Activated CD4-positive, CD25-positive, alpha-beta regulatory T cell treated with anti-CD3 and anti-CD28 coated beads, Interleukin-2, amount 50 U/mL, for 72 hours (primary cell): ENCODE results near the gene LAT.

ENCODE experiments used
- DNase-seq: peaks from one replicate; pipeline ENCODE4 v3.0.0; 2021

Gene LAT

DNA sequence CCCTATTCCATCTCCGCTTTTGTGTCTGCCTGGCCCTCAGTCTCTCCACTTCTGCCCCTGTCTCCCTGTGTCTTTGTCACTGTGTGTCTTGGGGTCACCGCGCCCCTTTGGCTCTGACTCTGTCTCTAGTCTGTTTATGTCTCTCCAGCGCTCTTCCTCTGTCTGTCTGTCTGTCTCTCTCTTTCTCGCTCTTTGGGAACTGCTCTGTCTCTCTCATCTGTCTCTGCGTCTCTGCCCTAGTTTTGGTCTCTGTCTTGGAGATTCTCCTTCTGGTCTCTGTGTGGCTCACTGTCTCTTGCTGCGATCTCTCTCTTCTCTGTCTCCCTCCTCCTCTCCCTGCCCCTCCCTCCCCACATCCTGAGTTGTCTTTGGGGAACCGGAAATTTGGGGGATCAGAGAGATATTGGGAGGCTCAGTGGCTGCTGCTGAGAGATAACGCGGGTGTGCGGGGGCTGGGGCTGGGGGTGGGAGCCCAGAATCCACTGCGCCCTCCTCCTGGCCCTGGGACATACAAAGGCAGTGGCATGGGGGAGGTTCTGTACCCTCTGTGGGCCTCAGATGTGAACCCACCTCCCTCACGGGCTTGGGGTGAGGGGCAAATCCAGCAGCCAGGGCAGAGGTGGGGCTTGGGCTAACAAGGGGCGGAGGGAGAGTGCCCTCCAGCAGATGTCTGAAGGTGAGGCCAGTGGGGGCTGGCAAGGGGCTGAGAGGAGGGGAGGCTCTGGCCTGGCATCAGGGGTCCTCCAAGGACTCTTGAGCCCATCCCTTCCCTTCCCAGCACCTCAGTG is 24.4 kb downstream of the LAT start:
- no peak for DNase-seq

DNA sequence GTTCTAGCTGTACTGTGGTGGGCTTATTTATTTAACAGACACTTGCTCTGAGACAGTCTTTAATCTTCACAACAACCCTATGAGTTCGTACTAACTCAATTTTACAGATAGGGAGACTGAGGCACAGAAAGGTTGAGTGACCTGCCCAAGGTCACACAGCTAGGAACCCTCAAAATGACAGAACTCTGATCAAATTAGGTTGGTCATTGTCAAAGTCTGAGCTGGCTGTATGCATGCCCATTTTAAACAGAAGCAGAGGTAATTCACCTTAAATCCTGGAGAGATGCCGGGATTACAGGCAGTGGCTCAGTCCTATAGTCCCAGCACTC is 24.9 kb downstream of the LAT start:
- DNase-seq, result no peak

- no peak for DNase-seq
Measured at GRCh38 chr16:29011112-29011511, 26.3 kb downstream of the LAT start.

DNA sequence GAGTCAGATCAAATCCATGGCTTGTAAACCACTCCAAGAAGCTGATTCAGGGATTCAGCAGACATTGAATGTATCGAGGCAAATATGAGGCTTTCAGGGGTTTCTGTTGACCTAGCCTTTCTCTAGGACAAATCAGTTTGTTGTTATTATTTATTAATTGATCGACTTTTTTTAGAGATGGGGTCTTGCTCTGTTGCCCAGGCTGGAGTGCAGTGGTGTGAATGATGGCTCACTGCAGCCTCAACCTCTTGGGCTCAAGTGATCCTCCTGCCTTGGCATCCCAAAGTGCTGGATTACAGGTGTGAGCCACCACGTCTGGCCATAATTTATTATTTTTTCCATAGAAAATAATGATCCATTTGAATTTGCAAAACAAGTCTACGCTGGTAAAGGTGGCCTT is 27.0 kb downstream of the LAT start:
- DNase-seq, result no peak

- no peak for DNase-seq
Measured at GRCh38 chr16:29012913-29013553, 28.2 kb downstream of the LAT start.

DNA sequence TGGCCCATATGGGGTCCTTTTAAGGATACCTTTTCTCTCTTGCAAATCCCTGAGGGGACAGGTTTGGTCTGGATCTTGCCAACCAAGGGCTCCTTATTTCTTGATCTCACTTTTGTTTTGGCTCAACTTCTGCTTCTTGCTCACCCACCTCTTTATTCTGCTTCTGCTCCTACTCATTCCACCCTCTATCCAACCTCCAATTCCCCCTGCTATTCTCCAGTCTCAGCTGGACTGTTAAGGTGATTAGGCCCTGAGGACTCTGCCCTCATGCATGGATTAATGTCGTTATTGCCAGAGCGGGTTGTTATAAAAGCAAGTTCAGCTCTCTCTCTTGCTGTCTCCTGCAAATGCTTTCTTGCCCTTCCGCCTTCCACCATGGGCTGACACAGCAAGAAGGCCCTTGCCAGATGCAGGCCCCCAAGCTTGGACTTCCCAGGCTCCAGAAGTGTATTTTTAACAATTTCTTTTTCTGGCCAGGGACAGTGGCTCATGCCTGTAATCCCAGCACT is 29.8 kb downstream of the LAT start:
- no peak for DNase-seq

GRCh38 chr16:29022196-29022595 is 37.3 kb downstream of the LAT start:
- no peak for DNase-seq

DNA sequence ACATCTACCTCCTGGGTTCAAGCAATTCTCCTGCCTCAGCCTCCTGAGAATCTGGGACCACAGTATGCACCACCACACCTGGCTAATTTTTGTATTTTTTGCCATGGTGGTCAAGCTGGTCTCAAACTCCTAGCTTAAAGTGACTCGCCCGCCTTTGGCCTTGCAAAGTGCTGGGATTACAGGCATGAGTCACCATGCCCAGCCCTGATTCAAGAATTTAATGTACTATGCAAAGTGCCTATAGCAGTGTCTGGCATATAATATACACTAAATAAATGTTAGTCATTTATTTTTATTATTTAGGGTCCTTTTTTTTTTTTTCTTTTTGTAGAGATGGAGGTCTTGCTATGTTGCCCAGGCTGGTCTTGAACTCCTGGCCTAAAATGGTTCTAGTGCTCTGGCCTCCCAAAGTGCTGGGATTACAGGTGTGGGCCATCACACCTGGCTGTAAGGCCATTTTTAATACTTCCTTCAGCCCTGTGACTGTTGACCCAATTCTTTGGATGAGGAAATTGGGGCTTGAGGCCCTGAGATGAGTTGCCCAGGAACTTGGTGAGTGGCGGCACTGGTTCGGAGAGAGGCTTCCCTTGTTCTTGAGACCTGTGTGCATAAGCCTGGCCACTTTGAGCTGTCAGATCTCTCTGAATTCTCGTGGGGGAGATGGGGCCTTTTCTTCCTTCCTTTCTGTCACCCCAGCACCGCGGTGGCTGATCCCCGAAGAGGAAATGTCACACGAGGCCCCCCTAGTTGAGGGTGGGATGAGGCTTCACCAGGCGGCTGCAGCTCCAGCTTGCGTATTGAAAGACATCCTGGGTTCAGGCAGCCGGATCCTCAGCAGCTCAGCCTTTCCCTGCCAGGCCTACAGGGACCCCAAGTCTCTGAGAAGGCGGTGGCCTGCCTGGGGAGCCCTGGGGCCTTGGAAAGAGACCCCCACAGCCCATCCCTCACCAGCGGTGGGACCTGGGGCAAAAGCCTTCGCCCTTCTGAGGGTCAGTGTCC is 38.7 kb downstream of the LAT start:
- DNase-seq, result no peak

DNA sequence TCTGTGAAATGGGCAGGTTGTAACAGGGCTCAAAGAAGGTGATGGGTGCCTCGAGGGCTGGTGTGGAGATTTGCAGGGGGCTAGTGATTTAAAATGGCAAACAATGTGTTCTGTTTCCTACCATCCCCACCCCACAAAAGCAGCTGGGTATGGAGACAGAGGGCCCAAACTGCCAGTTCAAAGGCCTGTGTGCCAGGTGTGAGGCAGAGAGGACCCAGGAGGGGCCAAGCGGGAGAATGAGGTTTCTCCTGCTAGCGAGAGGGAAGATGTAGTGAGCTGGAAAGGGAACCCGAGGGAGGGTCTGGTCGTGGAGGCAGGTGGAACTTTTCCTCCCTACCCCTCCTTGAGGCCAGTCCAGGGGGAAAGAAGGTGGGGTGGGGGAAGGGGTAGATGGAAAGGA is 39.4 kb downstream of the LAT start:
- DNase-seq, result no peak

DNA sequence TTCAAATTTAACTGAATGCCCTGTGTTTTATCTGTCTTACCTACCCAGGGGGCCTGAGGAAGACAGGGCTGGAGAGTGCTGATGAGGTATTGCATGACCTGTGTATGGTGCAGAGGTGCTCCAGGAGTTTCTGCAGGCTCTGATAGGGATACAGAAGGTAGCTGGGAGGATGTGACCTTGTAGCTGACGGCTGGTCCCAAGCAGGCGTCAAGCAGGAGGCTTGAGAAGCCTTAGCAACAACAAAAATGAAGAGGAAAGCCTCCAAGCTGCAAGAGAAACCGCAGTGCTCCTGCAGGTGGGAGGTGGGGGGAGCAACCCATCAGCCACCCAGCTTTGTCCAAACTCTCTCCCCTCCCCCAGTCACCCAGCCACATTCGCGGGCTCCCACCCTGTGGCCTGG is 40.4 kb downstream of the LAT start:
- peak; percentile 26 for DNase-seq

DNA sequence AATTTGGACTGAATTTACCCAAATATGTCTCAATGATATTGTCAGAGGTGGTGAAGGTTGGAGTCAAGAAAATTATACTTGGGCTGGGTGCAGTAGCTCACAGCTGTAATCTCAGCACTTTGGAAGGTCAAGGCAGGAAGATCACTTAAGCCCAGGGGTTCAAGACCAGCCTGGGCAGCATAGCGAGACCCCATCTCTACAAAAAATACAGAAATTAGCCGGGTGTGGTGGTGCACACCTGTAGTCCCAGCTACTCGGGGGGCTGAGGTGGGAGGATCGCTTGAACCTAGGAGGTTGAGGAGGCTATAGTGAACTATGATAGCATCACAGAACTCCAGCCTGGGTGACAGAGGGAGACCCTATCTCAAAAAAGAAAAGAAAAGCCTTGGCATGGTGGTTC is 40.9 kb downstream of the LAT start:
- peak; percentile 13 for DNase-seq

- peak; percentile 32 for DNase-seq
Measured at GRCh38 chr16:29028457-29029167, 43.8 kb downstream of the LAT start.

- DNase-seq, result peak; percentile 70
Measured at GRCh38 chr16:29029168-29029994, 44.5 kb downstream of the LAT start.

DNA sequence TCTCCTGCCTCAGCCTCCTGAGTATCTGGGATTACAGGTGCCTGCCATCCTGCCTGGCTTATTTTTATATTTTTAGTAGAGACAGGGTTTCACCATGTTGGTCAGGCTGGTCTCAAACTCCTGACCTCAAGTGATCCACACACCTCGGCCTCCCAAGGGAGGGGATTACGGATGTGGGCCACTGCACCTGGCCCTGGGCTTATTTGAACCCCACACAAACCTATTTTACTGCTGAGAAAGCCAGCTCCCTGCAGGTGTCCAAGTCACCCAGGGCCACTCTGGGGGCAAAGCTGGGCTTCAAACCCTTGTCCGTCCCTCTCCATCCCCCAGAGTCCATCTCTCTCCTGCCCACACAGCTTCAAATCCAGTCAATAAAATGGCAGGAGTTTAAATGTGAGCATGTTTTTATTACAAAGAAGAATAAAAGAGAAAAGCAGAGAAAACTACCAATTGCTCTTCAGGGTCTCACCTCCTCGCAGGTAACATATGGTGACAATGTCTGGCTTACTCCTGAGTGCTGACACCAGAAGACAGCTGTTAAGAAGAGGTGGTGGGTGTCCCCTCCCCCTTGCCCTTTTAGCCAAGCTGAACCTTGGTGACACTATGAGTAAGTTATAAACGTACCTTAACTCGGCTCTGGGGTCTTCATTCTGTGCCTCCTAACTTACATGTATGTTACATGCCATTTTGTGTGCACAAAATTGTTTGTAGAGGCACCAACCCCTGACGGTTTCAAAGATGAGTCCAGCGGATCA is 45.4 kb downstream of the LAT start:
- peak; percentile 21 for DNase-seq
